ENCODE results near the gene CHPF2.

GRCh38 chr7:151192002-151192539 is 40.2 kb upstream of the CHPF2 start:
- TF ChIP-seq, protein P1, sequence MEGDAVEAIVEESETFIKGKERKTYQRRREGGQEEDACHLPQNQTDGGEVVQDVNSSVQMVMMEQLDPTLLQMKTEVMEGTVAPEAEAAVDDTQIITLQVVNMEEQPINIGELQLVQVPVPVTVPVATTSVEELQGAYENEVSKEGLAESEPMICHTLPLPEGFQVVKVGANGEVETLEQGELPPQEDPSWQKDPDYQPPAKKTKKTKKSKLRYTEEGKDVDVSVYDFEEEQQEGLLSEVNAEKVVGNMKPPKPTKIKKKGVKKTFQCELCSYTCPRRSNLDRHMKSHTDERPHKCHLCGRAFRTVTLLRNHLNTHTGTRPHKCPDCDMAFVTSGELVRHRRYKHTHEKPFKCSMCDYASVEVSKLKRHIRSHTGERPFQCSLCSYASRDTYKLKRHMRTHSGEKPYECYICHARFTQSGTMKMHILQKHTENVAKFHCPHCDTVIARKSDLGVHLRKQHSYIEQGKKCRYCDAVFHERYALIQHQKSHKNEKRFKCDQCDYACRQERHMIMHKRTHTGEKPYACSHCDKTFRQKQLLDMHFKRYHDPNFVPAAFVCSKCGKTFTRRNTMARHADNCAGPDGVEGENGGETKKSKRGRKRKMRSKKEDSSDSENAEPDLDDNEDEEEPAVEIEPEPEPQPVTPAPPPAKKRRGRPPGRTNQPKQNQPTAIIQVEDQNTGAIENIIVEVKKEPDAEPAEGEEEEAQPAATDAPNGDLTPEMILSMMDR (conservative IDR thresholded peaks at IDR 0.05; ENCODE audit: low read depth in 2 of 2), result no peak
- TF ChIP-seq ZNF114 (CRISPR knock-in tag; IDR thresholded peaks at IDR 0.05) (no peak), POLR2AphosphoS5 (IDR thresholded peaks at IDR 0.05; ENCODE audit: low read depth) (no peak), REST (IDR thresholded peaks at IDR 0.05; ENCODE audit: unreplicated experiment) (no peak), EZH2 (IDR thresholded peaks at IDR 0.05; ENCODE audit: low read depth, unreplicated experiment) (no peak), JUNB (IDR thresholded peaks at IDR 0.05; ENCODE audit: unreplicated experiment) (no peak), EZH2phosphoT487 (IDR thresholded peaks at IDR 0.05; ENCODE audit: unreplicated experiment) (no peak), ZNF462 (CRISPR knock-in tag; IDR thresholded peaks at IDR 0.05) (no peak), CREB1 (CRISPR knock-in tag; IDR thresholded peaks at IDR 0.05; ENCODE audit: low read depth) (no peak)
- TF ChIP-seq, protein P2, sequence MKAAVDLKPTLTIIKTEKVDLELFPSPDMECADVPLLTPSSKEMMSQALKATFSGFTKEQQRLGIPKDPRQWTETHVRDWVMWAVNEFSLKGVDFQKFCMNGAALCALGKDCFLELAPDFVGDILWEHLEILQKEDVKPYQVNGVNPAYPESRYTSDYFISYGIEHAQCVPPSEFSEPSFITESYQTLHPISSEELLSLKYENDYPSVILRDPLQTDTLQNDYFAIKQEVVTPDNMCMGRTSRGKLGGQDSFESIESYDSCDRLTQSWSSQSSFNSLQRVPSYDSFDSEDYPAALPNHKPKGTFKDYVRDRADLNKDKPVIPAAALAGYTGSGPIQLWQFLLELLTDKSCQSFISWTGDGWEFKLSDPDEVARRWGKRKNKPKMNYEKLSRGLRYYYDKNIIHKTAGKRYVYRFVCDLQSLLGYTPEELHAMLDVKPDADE (IDR thresholded peaks at IDR 0.05), result no peak

All from GM23338 (cell line).